Right lobe of liver (tissue), 6 donors: ENCODE measurements around the gene ARID3A. TPM values are rescaled to one million over a fixed set of nuclear protein-coding genes. Genes with fewer than 3 reads are reported as not detected.
A peak's percentile ranks its signal among the peaks of the same experiment; 100 is the strongest.

Experiments
- ATAC-seq, 4 donors: fragments of 200-7000 bp; cut with Tn5 transposase; one replicate each; pipeline ENCODE4 v1.9.1; 2020; ENCODE audit warnings: mild to moderate bottlenecking in 4 of 4, moderate library complexity in 4 of 4
- DNase-seq, 3 donors: peaks; one replicate each; pipeline ENCODE4 v3.0.0-alpha.2; 2020
- H3K27ac ChIP-seq, 3 donors: fragments of 200-600 bp; one replicate each; pipeline ENCODE4 v1.8.0; 2022
- H3K27me3 ChIP-seq, 2 donors: fragments of 200-600 bp; one replicate each; pipeline ENCODE4 v1.8.0; 2022
- H3K36me3 ChIP-seq, 4 donors: fragments of 200-600 bp; sonication (generic) in 1 of 4; one replicate each; pipeline versions ENCODE4 v1.5.1 to v1.8.0; 2017 to 2022; ENCODE audit warnings: control low read depth in 1 of 4
- H3K4me1 ChIP-seq, 4 donors: fragments of 200-600 bp; sonication (generic) in 1 of 4; one replicate each; pipeline versions ENCODE4 v1.5.1 to v1.8.0; 2017 to 2022; ENCODE audit warnings: control low read depth in 1 of 4
- H3K4me3 ChIP-seq, 3 donors: fragments of 200-600 bp; one replicate each; pipeline ENCODE4 v1.8.0; 2022
- H3K9me3 ChIP-seq, 4 donors: fragments of 200-600 bp; sonication (generic) in 1 of 4; one replicate each; pipeline versions ENCODE4 v1.5.1 to v1.8.0; 2017 to 2022; ENCODE audit warnings: control low read depth in 1 of 4
- CTCF ChIP-seq, 4 donors: fragments of 200-600 bp in 3 of 4; fragments of 450-650 bp in 1 of 4; IDR thresholded peaks; one replicate each; pipeline versions ENCODE4 v1.5.1 to v1.8.0; 2016 to 2022; ENCODE audit warnings: antibody characterized with exemption in 4 of 4, mild to moderate bottlenecking in 2 of 4
- POLR2A ChIP-seq: fragments of 450-650 bp; IDR thresholded peaks from one replicate; pipeline ENCODE4 v1.6.1; 2017; ENCODE audit warnings: antibody characterized with exemption, mild to moderate bottlenecking
- WGBS: methylation state at CpG from one replicate; pipeline ENCODE4 v1.1.6; 2018; ENCODE audit warnings: low coverage, low lambda C conversion rate; ENCODE audit not compliant: insufficient coverage; ENCODE audit errors: missing lambda C conversion rate; 5-methylcytosine and 5-hydroxymethylcytosine counted together
- intact Hi-C, 2 donors: fragments of 100-400 bp; cut with DNase I; formaldehyde crosslinking; loops; one replicate each; pipeline versions ENCODE4 v1.11.2 to v1.14.1; 2022
- total RNA-seq, 6 experiments: library from RNA; depleted of rRNA in 2 of 6; stranded (reverse); fragments of >200 nt in 2 of 6; fragmentation: NEBNext Ultra II Directional in 3 of 6; extraction: Animal tissue kit (Norgen Biotek cat#: 25700) in 3 of 6; gene quantifications; one replicate each; pipeline versions ENCODE4 v1.1.0 to v1.2.4, GENCODE V29; 2016 to 2023
- donor health status: DM: no; HTN: yes; CAD: no.
- donor health status: DM: no; HTN: no; CAD: no.
- donor health status: DM: no; HTN: no; CAD: no.
- donor health status: DM: no; HTN: yes; CAD: no.
- donor health status: DM: no; HTN: yes; CAD: no.

Gene ARID3A
- total RNA-seq, 6 experiments from 2014 or later = 0.74 to 5.3 (median 1.9) TPM

GRCh38 chr19:992670-993055 is 66.8 kb downstream of the ARID3A start:
- no peaks in the 10 kb centered on the region for H3K9me3 ChIP-seq
- whole genome bisulfite sequencing = 45% methylated on average over 10 of the region's 13 CpGs
- peak in 1 of 4 donors; percentile 8 for ATAC-seq
- intact Hi-C loops = loop anchor here in 1 of 2 donors (10.0 kb wide), 1 partner anchor 138 kb away; the partner anchor contains the start of genes CFD and ELANE
- peak overlapping the region in 1 of 3 donors; percentile 17 for H3K4me3 ChIP-seq
- TF ChIP-seq CTCF (IDR thresholded peaks at IDR 0.05) = no peak
- peak in 1 of 3 donors; percentile 18 for DNase-seq
- peaks cover 0 to 3% of the 10 kb centered on the region in 2 donors for H3K27me3 ChIP-seq
- peak overlapping the region in 2 of 3 donors; percentile 16 to 91 for H3K27ac ChIP-seq
- H3K4me1 ChIP-seq = peaks cover 0 to 44% (median 7%) of the 10 kb centered on the region in 4 donors
- H3K36me3 ChIP-seq = no peaks in the 10 kb centered on the region

GRCh38 chr19:993361-993830 is 67.6 kb downstream of the ARID3A start:
- no peaks in the 10 kb centered on the region for H3K9me3 ChIP-seq
- no peak for TF ChIP-seq CTCF (IDR thresholded peaks at IDR 0.05)
- no peak for TF ChIP-seq POLR2A
- H3K27ac ChIP-seq = peak overlapping the region in 2 of 3 donors; percentile 16 to 91
- peak; percentile 54 to 74 (median 64) for ATAC-seq
- peak overlapping the region in 1 of 3 donors; percentile 17 for H3K4me3 ChIP-seq
- H3K4me1 ChIP-seq = peaks cover 0 to 44% (median 7%) of the 10 kb centered on the region in 4 donors
- WGBS = 29% methylated on average over 4 of the region's 17 CpGs
- H3K36me3 ChIP-seq = no peaks in the 10 kb centered on the region
- peak; percentile 57 to 91 (median 90) for DNase-seq
- intact Hi-C loops = loop anchor here in 1 of 2 donors (10.0 kb wide), 1 partner anchor 139 kb away; the partner anchor contains the start of genes CFD and ELANE
- H3K27me3 ChIP-seq = peaks cover 0 to 11% of the 10 kb centered on the region in 2 donors

GRCh38 chr19:993831-994393 is 68.1 kb downstream of the ARID3A start:
- H3K27me3 ChIP-seq = peaks cover 0 to 11% of the 10 kb centered on the region in 2 donors
- peak overlapping the region in 2 of 3 donors; percentile 16 to 91 for H3K27ac ChIP-seq
- TF ChIP-seq CTCF (IDR thresholded peaks at IDR 0.05) = no peak
- TF ChIP-seq POLR2A = no peak
- H3K4me3 ChIP-seq = no peak overlapping the region
- 30% methylated on average over 2 of the region's 43 CpGs for WGBS
- no peaks in the 10 kb centered on the region for H3K9me3 ChIP-seq
- DNase-seq = peak; percentile 47 to 83 (median 81)
- intact Hi-C loops = loop anchor here in 1 of 2 donors (10.0 kb wide), 1 partner anchor 139 kb away; the partner anchor contains the start of genes CFD and ELANE
- ATAC-seq = peak; percentile 11 to 51 (median 34)
- no peaks in the 10 kb centered on the region for H3K36me3 ChIP-seq
- H3K4me1 ChIP-seq = peaks cover 0 to 44% (median 7%) of the 10 kb centered on the region in 4 donors

DNA sequence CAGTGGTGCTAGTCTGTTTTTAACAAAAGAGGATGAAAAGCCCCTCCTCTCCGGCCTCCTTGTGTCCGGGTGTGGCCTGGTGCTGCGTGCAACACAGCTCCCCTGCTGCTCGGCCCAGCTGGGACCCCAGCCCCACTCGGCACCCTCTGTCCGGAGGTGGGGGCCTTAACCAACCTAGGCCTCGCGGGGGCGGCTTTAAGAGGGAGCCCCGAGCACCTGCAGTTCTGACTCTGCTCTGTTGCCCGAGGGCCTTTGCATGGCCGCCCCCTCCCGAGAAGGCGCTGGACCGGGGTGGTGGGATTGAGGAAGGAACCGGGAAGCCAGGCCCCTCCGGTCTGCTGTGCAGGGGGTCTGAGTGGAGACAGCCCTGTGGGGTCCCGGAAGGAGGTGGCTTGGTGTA is 68.7 kb downstream of the ARID3A start:
- H3K27me3 ChIP-seq = peaks cover 0 to 11% of the 10 kb centered on the region in 2 donors

More for the DNA sequence above, 68.7 kb downstream of the ARID3A start:
- Histone ChIP-seq H3K27ac (peak overlapping the region in 1 of 3 donors; percentile 91), H3K9me3 (no peaks in the 10 kb centered on the region), H3K4me3 (no peak overlapping the region), H3K36me3 (no peaks in the 10 kb centered on the region), H3K4me1 (peaks cover 0 to 44% (median 7%) of the 10 kb centered on the region in 4 donors)
- ATAC-seq (no peak), DNase-seq (peak in 1 of 3 donors; percentile 26)
- no peak for TF ChIP-seq POLR2A
- intact Hi-C loops = loop anchor here in 1 of 2 donors (10.0 kb wide), 1 partner anchor 140 kb away; the partner anchor contains the start of genes CFD and ELANE
- 92% methylated on average over 7 of the region's 18 CpGs for WGBS
